LNCAP (cell line): ENCODE data around the gene MYO16.

Experiments used
- CTCF ChIP-seq: fragments of 450-650 bp; IDR thresholded peaks from 2 replicates; pipeline ENCODE4 v1.5.1; 2017; ENCODE audit warnings: mild to moderate bottlenecking

The MYO16 gene

GRCh38 chr13:108833531-108833930, 204.1 kb downstream of the MYO16 start:
- TF ChIP-seq CTCF: no peak

- TF ChIP-seq CTCF: no peak
Observed at GRCh38 chr13:108834193-108834592, 204.8 kb downstream of the MYO16 start.

- no peak for TF ChIP-seq CTCF
Observed at GRCh38 chr13:108835083-108835482, 205.7 kb downstream of the MYO16 start.

- no peak for TF ChIP-seq CTCF
Observed at GRCh38 chr13:108850691-108851090, 221.3 kb downstream of the MYO16 start.

GRCh38 chr13:108851660-108852059, 222.2 kb downstream of the MYO16 start:
- TF ChIP-seq CTCF: no peak

- no peak for TF ChIP-seq CTCF
Observed at GRCh38 chr13:108853031-108853430, 223.6 kb downstream of the MYO16 start.

- no peak for TF ChIP-seq CTCF
Observed at GRCh38 chr13:108855737-108856387, 226.5 kb downstream of the MYO16 start.

GRCh38 chr13:108858676-108859075, 229.3 kb downstream of the MYO16 start:
- TF ChIP-seq CTCF: no peak
